Activated CD8-positive, alpha-beta memory T cell treated with anti-CD3 and anti-CD28 coated beads for 48 hours (primary cell): ENCODE results near the gene RPH3AL.
"Not testable (repeated sequence)": the region's sequence is repeated elsewhere in the genome, so short reads cannot be mapped to it uniquely, and the experiment has no call there.

Source experiments
- DNase-seq, 3 experiments: peaks; one replicate each; pipeline ENCODE4 v3.0.0-alpha.2; 2020; ENCODE audit warnings: low read depth in 2 of 3, low spot score in 2 of 3

Gene RPH3AL

DNA sequence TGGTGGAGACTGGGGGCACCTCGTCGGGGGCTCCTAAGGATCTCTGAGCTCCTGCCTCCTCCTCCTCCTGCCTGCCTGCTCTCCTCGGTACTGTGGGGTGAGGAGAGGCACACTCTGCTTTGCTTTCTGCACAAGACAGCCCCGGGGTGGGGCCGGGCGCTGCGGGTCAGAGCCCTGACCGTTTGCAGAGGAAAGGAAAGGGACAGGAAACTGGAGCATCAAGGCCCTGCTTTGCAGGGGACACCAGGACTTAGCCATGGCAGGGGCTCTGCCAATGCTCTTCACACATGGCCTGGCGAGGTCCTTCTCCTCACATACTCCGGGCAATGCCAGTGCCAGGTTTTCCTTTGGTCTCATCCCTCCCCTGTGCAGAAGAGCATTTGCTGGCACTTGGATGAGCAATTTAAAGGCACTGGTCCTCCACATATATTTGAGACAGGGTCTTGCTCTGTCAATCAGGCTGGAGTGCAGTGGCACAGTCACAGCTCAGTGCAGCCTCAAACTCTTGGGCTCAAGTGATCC, 147.4 kb downstream of the RPH3AL start:
- DNase-seq = no peak

DNA sequence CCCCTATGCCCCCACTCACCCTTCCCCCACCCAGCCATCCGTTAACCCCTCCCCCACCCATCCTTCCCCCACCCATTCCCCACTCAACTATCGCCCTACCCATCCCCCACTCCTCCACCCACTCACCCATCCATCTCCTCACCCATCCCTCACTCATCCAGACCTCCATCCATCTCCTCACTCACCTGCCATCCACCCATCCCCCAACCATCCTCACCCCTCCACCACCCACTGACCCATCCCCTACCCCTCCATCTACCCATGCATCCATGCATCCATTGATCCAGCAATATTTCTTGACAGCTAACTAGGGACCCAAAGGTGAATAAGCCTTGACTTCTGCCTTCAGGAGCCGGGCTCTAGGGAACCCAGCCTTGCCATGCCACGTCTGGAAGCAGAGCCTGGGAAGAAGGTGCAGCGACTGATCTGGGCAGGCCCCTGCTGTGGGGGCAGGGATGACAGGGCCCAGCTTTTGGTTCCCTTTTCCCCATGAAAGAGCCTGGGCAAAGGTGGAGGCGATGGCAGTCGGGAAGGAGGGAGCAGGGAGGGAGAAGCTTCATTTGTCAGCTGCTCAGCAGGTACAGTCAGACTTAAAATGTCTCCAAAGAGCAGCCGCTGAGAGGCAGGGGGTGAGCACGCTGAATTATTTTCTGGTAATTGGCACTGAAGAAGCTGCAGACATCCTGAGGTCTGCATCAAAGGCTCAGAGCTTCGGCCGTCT, 148.0 kb downstream of the RPH3AL start:
- DNase-seq = no peak

DNA sequence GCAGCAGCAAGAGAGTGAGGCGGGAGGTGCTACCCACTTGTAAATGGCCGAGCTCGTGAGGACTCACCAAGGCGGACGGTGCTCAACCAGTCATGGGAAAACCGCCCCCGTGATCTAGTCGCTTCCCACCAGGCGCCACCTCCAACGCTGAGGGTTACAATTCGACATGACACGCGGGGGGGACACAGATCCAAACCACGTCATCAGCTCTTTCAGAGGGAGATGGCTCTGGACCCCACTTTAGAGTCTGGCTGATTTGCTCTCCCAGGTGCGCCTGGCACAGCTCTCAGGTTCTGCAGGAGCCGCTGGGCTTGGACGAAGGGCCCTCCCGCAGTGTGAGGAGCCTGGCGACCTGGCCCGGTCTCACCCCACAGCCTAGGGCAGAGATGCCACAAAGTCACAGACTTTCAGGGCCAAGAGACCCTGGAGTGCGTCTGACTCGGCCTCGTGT, 150.1 kb downstream of the RPH3AL start:
- DNase-seq = no peak

DNA sequence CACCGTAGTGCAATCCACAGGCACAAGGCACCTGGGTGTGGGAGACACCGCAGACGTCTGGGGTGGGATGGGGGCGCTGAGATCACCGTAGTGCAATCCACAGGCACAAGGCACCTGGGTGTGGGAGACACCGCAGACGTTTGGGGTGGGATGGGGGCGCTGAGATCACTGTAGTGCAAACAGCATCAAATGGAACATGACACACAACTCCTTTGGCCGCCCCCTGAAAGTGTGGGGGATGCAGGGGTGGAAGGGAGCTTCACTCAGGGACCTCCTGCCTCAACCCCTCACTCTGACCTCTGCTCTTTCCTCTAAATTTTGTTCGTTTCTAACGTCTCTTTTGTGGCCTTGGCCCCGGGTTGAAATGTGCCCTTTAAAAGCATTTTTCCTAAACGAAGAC, 150.9 kb downstream of the RPH3AL start:
- not testable (repeated sequence) for DNase-seq

DNA sequence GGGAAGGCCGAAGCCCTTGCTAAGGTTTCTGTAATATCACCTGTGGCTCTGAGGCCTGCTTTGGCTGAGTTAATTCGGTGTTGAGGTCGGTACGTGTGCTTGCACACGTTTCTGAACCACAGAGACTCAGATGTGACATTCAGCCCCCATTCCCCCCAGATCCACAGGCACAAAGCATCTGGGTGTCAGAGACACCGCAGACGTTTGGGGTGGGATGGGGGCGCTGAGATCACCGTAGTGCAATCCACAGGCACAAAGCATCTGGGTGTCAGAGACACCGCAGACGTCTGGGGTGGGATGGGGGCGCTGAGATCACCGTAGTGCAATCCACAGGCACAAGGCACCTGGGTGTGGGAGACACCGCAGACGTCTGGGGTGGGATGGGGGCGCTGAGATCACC, 151.3 kb downstream of the RPH3AL start:
- DNase-seq = not testable (repeated sequence)

DNA sequence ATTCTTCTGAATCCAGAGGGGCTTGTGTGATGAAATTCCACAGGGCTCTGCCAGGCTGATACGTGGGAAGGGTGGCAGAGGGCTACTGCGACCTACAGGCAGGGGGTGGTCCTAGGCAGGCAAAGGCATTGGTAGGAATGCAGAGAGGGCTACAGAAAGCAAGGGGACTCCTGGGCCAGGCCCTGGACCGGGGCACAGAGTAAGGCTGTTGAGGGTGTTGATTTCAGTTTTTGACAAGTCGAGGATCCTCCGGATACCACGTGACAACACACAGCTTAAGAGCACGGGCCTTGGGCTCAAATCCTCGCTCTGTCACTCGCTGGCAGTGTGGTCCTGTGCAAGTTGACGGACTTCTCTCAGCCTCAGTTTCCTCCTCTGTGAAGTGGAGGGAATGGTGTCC, 152.0 kb downstream of the RPH3AL start:
- no peak for DNase-seq

DNA sequence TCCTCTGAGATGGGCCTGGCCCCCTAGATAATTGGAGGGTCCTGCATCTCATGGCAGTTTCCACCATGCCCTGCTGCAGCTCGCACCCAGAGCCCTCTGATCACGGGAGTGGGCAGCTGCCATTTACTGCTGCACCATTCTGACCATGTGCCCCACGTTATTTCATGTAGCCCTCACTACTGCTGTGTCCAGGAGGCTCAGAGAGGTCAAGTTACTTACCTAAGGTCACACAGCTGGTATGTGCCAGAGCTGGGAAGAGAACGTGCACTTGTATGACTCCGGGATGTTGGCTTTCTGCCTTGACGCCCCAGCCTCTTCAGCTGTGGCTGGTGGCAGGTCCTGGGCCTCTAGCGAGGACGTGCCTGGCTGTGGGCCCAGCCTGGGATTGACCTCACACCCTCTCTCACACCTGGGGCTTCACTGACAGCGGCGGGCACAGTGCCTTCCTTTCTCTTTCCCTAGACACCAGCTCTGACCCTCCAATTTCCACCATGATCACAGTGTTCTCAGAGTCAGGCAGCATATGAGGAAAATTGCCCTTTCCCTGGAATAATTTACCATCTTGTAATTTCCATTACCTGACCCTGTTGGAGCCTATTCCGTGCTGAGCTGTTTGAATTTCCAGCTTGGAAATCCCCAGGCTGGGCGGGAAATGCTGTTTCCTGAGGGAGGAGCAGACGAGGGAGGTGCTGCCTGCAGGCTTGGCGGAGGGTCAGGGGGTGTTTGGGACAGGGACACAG, 152.6 kb downstream of the RPH3AL start:
- DNase-seq = no peak

DNA sequence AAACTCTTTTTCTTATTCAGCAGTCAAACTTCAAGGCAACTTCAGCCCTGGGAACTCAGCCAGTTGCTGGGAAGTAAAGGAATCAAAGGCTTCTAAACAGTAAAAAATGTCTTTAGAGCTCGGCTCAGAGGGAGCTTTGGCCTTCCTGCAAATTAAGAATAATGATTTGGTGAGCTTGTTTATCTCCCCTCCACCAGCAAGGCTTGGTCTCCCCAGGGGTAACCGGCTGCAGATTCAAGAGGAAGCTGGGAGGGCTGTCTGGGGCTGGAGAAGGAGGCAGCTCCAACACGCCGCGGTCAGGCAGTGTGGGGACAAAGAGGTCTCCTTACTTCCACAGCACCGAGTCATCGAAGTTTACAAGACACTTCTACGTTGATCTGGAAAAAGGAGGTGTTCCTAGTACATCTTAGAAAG, 153.4 kb downstream of the RPH3AL start:
- DNase-seq = no peak

DNA sequence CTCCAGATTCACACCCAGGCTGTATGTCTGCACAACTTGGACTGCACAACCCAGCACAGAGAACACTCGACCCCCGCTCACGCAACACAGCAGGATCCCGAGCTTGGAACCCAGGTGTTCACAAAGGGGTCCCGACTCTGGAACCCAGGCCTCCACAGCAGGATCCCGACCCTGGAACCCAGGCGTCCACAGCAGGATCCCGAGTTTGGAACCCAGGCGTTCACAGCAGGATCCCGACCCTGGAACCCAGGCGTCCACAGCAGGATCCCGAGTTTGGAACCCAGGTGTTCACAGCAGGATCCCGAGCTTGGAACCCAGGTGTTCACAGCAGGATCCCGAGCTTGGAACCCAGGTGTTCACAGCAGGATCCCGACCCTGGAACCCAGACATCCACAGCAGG, 154.4 kb downstream of the RPH3AL start:
- not testable (repeated sequence) for DNase-seq

DNA sequence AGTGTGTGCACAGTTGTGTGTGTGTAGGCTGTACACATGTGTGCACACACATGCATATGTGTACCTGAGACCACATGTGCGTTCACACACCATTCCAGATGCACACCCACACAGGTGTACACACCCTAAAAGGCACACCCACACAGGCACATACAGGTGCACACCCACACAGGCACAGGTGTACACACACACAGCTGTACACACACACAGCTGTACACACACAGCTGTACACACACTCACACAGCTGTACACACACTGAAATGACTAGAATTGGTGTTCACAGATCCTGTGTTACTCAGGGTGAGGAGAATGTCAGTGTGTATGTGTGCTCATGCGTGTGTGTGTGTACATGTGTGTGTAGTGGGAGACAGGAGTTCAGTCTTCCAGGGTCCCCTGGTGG, 155.3 kb downstream of the RPH3AL start:
- no peak for DNase-seq

DNA sequence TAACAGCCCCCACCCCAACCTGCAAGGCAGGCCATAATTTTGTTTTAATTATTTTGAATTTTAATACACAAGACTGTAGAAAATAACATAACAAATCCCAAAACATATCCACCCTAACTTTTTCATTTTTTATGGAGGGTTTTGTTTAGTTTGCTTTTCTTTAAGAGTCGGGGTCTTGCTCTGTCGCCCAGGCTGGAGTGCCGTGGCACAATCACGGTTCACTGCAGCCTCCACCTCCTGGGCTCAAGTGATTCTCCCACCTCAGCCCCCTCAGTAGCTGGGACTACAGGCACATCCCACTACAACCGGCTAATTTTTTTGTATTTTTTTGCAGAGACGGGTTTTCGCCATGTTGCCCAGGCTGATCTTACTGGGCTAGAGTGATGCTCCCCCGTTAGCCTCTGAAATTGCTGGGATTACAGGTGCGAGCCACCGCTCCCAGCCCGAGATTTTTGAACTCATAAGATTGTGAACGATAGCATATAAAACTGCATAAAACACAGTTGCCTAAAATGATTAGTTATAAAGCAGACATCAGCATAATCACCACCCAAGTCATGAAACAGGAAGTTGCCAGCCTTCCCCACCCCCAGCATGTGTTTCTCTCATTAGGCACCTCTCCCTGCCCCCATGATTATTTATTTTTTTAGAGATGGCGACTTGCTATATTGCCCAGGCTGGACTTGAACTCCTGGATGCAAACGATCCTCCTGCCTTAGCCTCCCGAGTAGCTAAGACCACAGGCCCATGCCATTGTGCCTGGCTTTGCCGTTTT, 157.6 kb downstream of the RPH3AL start:
- no peak for DNase-seq

DNA sequence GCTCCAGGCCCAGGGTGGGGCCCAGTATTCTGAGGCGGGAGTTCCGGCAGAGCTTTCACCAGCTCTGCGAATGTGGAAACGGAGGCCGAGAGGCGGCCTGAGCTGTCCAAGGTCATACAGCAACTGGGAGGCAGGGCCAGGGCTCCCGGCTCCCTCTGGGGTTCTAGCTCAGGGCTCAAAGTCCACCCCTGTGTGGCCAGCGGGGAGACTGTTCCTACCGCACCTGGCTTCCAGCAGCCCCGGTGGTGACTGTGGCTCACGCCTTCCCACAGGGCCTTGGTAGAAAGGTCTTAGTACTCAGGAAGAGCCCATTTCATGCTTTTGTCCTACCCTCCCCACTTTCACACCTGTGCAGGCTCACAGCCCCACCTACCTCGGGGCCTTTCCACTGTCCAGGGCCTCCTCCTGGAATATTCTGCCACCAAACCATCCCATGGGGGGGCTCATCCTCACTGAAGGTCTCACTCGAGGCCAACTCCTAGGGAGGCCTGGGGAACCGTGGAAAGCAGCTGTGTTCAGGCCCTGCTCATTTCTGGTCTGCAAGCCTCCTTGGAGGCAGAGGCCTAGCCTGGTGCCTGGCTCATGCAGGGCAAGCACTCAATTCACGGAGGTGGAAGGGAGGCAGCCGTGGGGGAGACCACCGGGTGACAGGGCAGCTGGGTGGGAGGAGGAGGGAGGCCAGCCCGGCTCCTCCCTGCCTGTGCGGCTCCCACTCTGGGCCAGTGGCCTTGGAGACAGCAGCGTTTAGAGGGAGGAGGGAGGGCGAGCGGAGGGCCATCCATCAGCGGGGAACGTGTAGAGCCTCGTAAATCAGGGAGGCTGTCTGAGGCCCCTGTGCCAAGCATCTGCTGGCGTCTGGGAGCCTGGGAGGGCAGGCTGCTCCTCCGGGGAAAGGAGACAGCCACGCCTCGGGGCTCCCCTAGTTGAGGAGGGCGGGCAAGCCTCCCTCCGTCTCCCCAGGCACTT, 158.5 kb downstream of the RPH3AL start:
- no peak for DNase-seq

DNA sequence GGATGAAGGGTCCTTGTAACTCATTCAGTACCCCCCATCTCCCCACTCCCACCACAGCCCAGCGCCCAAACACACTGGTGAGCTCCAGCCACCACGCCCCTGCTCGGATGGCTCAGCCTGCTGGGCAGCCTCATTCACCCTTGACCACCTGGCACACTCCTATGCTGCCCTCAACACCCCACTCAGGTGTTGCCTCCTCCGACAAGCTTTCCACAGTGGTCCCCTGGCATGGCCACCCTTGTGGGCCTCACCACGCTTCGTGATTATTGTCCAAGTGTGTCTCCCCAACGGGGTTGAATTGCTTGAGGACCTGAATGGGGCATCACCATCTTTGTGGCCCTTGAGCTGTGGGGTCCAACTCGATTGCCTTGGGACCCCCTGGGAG, 159.2 kb downstream of the RPH3AL start:
- no peak for DNase-seq

DNA sequence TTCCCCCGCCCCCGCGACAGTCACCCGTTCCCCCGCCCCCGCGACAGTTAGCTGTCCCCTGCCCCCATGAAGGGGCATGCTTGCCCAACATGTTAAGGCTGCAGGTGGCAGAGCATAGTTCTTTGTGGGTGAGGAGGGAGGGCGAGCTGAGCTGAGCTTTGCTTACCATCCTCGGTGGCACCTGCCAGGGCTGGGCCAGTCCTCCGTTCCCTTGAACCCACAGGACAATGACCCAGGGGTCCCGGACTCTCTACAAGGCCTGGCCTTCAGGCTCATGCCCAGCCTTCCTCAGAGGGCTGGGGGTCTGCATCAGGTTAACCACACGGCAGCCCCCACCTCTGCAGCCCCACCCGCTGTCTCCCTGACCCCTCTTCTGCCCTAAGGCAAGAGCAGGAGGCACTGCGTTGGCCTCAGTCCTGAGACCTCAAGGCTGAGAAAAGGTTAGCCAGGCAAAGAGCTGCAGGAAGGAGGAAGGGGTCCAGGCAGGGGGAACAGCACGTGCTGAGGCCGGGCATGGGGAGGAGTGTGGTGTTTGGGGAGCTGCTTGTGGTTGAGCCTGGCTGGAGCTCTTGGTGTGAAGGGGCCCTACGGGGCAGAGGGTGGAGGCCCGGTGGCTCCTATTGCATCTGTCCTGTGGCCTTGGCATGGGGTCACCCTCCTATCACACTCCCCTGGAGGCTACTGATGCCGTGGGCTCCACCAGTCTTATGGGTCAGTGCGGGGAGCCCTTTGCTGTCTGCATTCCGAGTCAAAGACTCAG, 159.8 kb downstream of the RPH3AL start:
- no peak for DNase-seq

DNA sequence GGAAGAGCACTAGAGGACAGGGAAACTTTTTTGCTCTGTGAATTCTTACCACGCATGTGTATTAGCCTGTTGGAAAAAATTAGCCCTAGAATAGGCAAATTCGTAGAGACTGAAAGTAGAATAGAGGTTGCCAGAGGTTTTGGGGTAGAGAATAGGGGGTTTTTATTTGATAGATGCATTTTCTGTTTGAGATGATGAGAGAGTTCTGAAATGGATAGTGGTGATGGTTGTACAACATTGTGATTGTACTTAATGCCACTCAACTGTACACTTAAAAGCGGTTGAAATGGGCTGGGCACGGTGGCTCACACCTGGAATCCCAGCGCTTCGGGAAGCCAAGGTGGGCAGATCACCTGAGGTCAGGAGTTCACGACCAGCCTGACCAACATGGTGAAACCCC, 163.2 kb downstream of the RPH3AL start:
- no peak for DNase-seq

DNA sequence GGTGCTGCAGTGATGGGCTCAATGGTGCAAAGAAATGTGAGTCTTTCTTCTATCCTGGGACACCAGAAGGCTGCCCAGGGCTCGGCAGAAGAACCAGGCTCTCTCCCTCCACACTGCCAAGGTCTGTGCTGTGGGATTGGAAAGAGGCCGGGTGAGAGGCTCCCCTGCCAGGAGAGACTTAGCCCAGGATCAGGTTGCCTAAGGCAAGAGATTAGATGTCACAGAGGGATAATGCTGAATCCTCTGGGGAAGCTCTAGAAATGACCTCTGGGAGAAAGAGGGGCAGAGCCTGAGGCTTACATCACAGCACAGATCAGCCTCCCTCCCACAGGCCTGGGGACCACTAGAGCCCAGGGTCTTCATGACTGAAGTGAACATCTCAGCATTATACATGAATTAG, 165.5 kb downstream of the RPH3AL start:
- no peak for DNase-seq

DNA sequence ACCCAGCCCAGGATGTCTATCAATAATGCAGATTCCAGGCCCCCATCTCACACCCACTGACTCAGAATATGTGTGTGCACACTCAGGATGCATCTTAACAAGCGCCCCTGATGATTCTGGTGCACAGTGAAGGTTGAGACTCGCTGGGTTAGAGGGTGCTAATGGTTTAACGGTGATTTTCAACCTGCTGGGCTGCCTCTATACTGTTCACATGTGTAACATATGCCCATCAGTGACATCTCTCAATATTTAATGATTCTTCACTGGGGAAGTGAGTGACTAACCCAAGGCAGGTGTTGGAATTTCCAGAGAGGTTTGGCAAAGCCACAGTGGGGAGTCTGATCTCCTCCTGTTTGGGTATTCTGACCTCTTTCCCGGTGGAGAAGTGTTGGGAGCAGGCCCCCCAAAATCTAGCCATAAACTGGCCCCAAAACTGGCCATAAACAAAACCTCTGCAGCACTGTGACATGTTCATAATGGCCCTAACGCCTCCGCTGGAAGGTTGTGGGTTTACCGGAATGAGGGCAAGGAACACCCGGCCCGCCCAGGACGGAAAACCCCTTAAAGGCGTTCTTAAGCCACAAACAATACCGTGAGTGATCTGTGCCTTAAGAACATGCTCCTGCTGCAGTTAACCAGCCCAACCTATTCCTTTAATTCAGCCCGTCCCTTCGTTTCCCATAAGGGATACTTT, 167.0 kb downstream of the RPH3AL start:
- no peak for DNase-seq

DNA sequence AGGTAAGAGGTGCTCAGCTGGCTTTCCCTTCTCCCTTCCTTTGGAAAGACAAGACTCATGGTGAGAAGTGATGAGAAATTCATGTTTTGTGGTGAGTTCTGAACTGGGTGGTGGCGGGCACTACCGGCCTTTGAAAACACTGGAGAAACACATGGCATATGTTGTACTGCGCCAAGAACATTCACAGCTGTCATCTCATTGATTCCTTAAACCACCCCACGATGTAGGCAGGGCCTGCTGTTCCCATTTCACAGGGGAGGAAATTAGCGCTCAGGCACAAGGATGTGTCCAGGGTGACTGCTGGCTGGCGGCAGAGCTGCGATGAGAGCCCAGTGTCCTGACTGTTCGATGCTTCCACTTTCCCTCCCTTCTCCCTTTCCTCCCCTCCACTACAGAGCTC, 169.6 kb downstream of the RPH3AL start:
- DNase-seq = no peak

DNA sequence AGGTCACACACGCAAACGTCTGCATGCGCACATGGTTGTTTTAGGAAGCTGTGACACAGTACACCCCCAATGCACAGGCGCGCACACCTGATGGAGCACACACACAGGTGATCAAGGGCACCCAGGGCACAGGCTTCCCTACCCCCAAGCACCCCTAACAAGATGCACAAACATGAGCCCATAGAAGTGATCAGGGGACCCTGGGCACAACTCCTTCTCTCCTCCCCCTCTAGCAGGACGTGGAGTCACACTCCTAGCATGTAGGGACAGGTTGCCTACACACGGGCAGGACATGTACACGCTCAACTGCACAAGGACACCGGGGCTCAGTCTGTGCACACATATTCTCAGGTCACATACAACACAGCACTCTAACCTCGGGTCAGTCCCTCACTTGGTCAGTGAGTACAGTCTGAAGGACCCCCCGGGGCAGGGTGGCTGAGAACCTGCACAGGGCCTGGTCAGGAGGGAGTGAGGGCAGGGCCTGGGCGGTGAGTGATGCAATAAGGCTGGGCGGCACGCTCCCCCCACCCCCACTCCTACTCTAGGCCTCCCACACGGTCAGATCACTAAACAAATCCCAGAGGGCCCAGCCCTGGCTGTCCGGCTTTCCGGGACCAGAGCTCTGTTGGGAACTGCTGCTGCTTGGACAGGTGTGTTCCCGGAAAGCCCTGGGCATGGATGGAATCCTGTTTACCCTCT, 170.4 kb downstream of the RPH3AL start:
- DNase-seq = no peak
